CD4-positive, alpha-beta T cell (primary cell): Measurements from ENCODE around the gene SYT9. TPM values are rescaled to one million over a fixed set of nuclear protein-coding genes. Genes with fewer than 3 reads are reported as not detected.

Experiments
- ATAC-seq: fragments of 200-7000 bp; cut with Tn5 transposase; one replicate; pipeline ENCODE4 v1.10.0; 2022; ENCODE audit warnings: mild to moderate bottlenecking; ENCODE audit not compliant: poor library complexity
- CTCF ChIA-PET: fragments of 350-600 bp; sonication (Branson Sonifier 250); formaldehyde crosslinking; loops from one replicate; lab custom pipeline; 2021; ENCODE audit warnings: antibody characterized with exemption, inconsistent platforms; lab: Charles Lee
- POLR2A ChIA-PET: fragments of 350-600 bp; sonication (Branson Sonifier 250); formaldehyde crosslinking; loops from one replicate; lab custom pipeline; 2021; ENCODE audit warnings: antibody characterized with exemption, inconsistent platforms; lab: Charles Lee
- DNase-seq, 14 experiments: peaks; one replicate each; pipeline ENCODE4 v3.0.0-alpha.2; 2013 to 2020; ENCODE audit warnings: mixed read lengths in 2 of 14
- H3K27ac ChIP-seq, 2 donors: one replicate each; pipeline versions ENCODE4 v1.5.1 to v1.7.0; 2013; ENCODE audit warnings: low read length in 2 of 2, low read depth in 1 of 2, mild to moderate bottlenecking in 1 of 2
- H3K27me3 ChIP-seq, 2 experiments: 1 replicate in 1 of 2; 2 replicates in 1 of 2; pipeline versions ENCODE4 v1.6.1 to v1.7.0; 2013; ENCODE audit warnings: low read length in 2 of 2, control low read depth in 1 of 2, mild to moderate bottlenecking in 1 of 2, moderate library complexity in 1 of 2; ENCODE audit not compliant: insufficient read depth in 2 of 2, control insufficient read depth in 1 of 2
- H3K36me3 ChIP-seq: one replicate; pipeline ENCODE4 v1.6.1; 2013; ENCODE audit warnings: low read length, control low read depth; ENCODE audit not compliant: insufficient read depth
- H3K4me1 ChIP-seq: one replicate; pipeline ENCODE4 v1.6.1; 2013; ENCODE audit warnings: low read length, control low read depth; ENCODE audit not compliant: insufficient read depth
- H3K4me3 ChIP-seq: one replicate; pipeline ENCODE4 v1.5.1; 2013; ENCODE audit warnings: mild to moderate bottlenecking, low read length, moderate library complexity
- H3K9me3 ChIP-seq, 2 experiments: 1 replicate in 1 of 2; 2 replicates in 1 of 2; pipeline versions ENCODE4 v1.6.1 to v1.7.0; 2013; ENCODE audit warnings: low read length in 2 of 2, mild to moderate bottlenecking in 2 of 2, control low read depth in 1 of 2, moderate library complexity in 1 of 2; ENCODE audit not compliant: control insufficient read depth in 1 of 2, insufficient read depth in 1 of 2
- H3K27ac Mint-ChIP-seq: one replicate; pipeline ENCODE4 v1.8.0; 2020; ENCODE audit warnings: mixed read lengths
- H3K27me3 Mint-ChIP-seq: one replicate; pipeline ENCODE4 v1.8.0; 2021; ENCODE audit warnings: mixed read lengths
- H3K36me3 Mint-ChIP-seq: one replicate; pipeline ENCODE4 v1.8.0; 2021; ENCODE audit warnings: low read depth, mixed read lengths
- H3K4me1 Mint-ChIP-seq: one replicate; pipeline ENCODE4 v1.8.0; 2021; ENCODE audit warnings: low read depth, mixed read lengths
- H3K4me3 Mint-ChIP-seq: one replicate; pipeline ENCODE4 v1.8.0; 2020; ENCODE audit warnings: mild to moderate bottlenecking, mixed read lengths
- H3K9me3 Mint-ChIP-seq: one replicate; pipeline ENCODE4 v1.8.0; 2020; ENCODE audit warnings: mixed read lengths
- intact Hi-C, 2 experiments: fragments of 100-400 bp; cut with DNase I in 1 of 2; cut with micrococcal nuclease in 1 of 2; formaldehyde crosslinking; loops; one replicate each; pipeline versions ENCODE4 v1.15.1 to v1.9.0; 2023 to 2025; cut with DNase I, micrococcal nuclease
- total RNA-seq, 174 experiments: library from RNA in 2 of 174; stranded (reverse) in 2 of 174; gene quantifications; one replicate each; pipeline ENCODE4 v1.2.3 and lab custom pipeline; 2021 to 2026
- TF ChIP-seq, protein P1 (sequence below): fragments of 200-600 bp; IDR thresholded peaks from one replicate; pipeline ENCODE4 v1.8.0; 2022; ENCODE audit warnings: antibody characterized with exemption, mild to moderate bottlenecking

The SYT9 gene
- total RNA-seq, 2 experiments from 2014 or later = not detected

DNA sequence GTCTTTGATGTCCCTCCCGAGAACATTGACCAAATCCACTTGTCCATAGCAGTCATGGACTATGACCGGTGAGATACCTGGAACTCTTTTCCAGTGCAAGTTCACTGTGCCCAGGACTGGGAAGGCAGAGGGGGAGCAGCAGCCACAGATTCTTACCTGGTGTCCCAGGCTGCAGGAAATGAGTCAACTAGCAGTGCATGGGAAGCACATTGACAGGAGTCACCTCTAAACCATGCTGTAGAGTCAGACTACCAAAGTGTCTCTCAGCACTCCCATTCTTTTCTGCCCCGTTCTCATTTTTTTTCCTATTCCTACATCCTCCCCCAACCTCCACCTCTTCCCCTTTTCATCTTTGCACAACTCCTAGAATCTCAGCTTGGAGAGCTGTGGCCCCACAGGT, 166.4 kb downstream of the SYT9 start:
- Histone ChIP-seq H3K36me3 (no peaks in the 10 kb centered on the region), H3K9me3 (no peaks in the 10 kb centered on the region), H3K4me1 (peaks cover 8% of the 10 kb centered on the region), H3K27me3 (peaks cover 8 to 11% of the 10 kb centered on the region in 2 experiments), H3K27ac (no peak overlapping the region), H3K4me3 (no peak overlapping the region)
- no peak for ATAC-seq
- H3K9me3 Mint-ChIP-seq = no peaks in the 10 kb centered on the region
- no peak overlapping the region for H3K4me3 Mint-ChIP-seq
- H3K36me3 Mint-ChIP-seq = no peaks in the 10 kb centered on the region
- no peak overlapping the region for H3K27ac Mint-ChIP-seq
- ChIA-PET CTCF (no interaction called here), POLR2A (no interaction called here)
- intact Hi-C loops = no loop called here
- no peak for DNase-seq
- H3K27me3 Mint-ChIP-seq = peaks cover 26% of the 10 kb centered on the region
- peaks cover 9% of the 10 kb centered on the region for H3K4me1 Mint-ChIP-seq
- TF ChIP-seq, protein P1, sequence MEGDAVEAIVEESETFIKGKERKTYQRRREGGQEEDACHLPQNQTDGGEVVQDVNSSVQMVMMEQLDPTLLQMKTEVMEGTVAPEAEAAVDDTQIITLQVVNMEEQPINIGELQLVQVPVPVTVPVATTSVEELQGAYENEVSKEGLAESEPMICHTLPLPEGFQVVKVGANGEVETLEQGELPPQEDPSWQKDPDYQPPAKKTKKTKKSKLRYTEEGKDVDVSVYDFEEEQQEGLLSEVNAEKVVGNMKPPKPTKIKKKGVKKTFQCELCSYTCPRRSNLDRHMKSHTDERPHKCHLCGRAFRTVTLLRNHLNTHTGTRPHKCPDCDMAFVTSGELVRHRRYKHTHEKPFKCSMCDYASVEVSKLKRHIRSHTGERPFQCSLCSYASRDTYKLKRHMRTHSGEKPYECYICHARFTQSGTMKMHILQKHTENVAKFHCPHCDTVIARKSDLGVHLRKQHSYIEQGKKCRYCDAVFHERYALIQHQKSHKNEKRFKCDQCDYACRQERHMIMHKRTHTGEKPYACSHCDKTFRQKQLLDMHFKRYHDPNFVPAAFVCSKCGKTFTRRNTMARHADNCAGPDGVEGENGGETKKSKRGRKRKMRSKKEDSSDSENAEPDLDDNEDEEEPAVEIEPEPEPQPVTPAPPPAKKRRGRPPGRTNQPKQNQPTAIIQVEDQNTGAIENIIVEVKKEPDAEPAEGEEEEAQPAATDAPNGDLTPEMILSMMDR = no peak

DNA sequence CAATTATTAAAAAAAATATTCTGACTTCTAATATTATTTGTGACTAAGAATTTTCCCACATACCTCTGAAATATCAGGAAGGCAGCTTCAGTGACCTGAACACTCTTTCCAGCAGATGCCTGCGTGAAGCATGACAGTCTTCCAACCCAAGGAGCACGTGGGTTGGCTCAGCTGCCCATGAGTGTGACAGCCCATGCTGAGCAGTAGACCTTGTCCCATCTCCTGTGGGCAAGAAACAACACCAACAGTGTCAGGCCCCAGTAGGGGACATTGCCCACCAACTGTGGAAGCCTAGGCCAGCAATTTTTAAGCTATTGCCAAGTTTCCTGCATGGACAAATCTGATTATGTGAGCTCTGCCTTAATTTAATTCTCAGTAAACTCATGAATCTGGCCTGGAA, 167.2 kb downstream of the SYT9 start:
- Histone ChIP-seq H3K36me3 (no peaks in the 10 kb centered on the region), H3K9me3 (no peaks in the 10 kb centered on the region), H3K4me1 (peaks cover 13% of the 10 kb centered on the region), H3K27ac (no peak overlapping the region), H3K4me3 (no peak overlapping the region), H3K27me3 (peaks cover 4 to 11% of the 10 kb centered on the region in 2 experiments)
- DNase-seq = no peak
- no peak for ATAC-seq
- Mint-ChIP-seq H3K36me3 (no peaks in the 10 kb centered on the region), H3K9me3 (no peaks in the 10 kb centered on the region), H3K4me3 (no peak overlapping the region), H3K27ac (no peak overlapping the region), H3K27me3 (peaks cover 18% of the 10 kb centered on the region), H3K4me1 (peaks cover 17% of the 10 kb centered on the region)
- TF ChIP-seq, protein P1 = no peak
- ChIA-PET POLR2A (no interaction called here), CTCF (no interaction called here)
- intact Hi-C loops = no loop called here

DNA sequence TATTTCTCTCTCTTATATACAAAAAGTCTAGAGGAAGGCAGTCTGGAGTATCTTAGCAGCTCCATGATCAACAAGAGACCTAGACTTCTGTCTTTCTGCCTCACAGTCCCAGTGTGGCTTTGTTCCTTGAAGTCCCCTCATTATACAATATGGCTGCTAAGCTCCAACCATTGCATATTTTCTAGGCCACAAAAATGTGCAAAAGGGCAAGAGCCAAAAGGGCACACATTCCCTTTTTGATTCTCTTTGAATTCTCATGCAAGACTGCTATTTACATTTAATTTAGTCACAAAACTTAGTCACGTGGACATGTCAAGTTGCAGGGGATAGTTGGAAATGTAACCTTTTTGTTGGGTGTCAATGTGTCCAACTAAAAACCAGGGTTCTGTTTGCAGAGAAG, 169.4 kb downstream of the SYT9 start:
- TF ChIP-seq, protein P1 = no peak
- Histone ChIP-seq H3K27ac (no peak overlapping the region), H3K27me3 (no peaks in the 10 kb centered on the region), H3K9me3 (no peaks in the 10 kb centered on the region), H3K4me3 (no peak overlapping the region), H3K4me1 (peaks cover 13% of the 10 kb centered on the region), H3K36me3 (no peaks in the 10 kb centered on the region)
- H3K27me3 Mint-ChIP-seq = peaks cover 4% of the 10 kb centered on the region
- POLR2A ChIA-PET = no interaction called here
- no peaks in the 10 kb centered on the region for H3K9me3 Mint-ChIP-seq
- CTCF ChIA-PET = no interaction called here
- H3K4me3 Mint-ChIP-seq = no peak overlapping the region
- ATAC-seq (no peak), DNase-seq (no peak)
- H3K27ac Mint-ChIP-seq = no peak overlapping the region
- H3K36me3 Mint-ChIP-seq = no peaks in the 10 kb centered on the region
- H3K4me1 Mint-ChIP-seq = peaks cover 17% of the 10 kb centered on the region
- intact Hi-C loops = no loop called here
